DOHH2 (cell line): ENCODE measurements around the gene DSP.
A peak's percentile ranks its signal among the peaks of the same experiment; 100 is the strongest.

Experiments used
- H3F3A ChIP-seq: fragments of 200-600 bp; sonication (generic), shearing (Covaris generic); 2 replicates; pipeline ENCODE4 v1.6.0; 2016; ENCODE audit warnings: antibody characterized with exemption, mild to moderate bottlenecking; ENCODE audit not compliant: control insufficient read depth, insufficient read depth
- H3K27ac ChIP-seq: fragments of 200-600 bp; sonication (generic); 2 replicates; pipeline ENCODE4 v1.5.1; 2014; ENCODE audit warnings: low read depth, mild to moderate bottlenecking, low read length, moderate library complexity
- H3K27me3 ChIP-seq: fragments of 200-600 bp; sonication (generic); 2 replicates; pipeline ENCODE4 v1.6.1; 2014; ENCODE audit warnings: mild to moderate bottlenecking, low read length, mixed read lengths; ENCODE audit not compliant: control insufficient read depth
- H3K36me3 ChIP-seq: fragments of 200-600 bp; sonication (generic); 2 replicates; pipeline ENCODE4 v1.6.1; 2014; ENCODE audit warnings: mild to moderate bottlenecking, low read length, moderate library complexity, mixed read lengths; ENCODE audit not compliant: control insufficient read depth
- H3K4me1 ChIP-seq: fragments of 200-600 bp; sonication (generic); 2 replicates; pipeline ENCODE4 v1.6.1; 2014; ENCODE audit warnings: mild to moderate bottlenecking, low read length, mixed read lengths; ENCODE audit not compliant: control insufficient read depth
- H3K4me2 ChIP-seq: fragments of 200-600 bp; sonication (generic); 2 replicates; pipeline ENCODE4 v1.6.0; 2014; ENCODE audit warnings: mild to moderate bottlenecking, low read length, moderate library complexity
- H3K4me3 ChIP-seq: fragments of 200-600 bp; sonication (generic); 2 replicates; pipeline ENCODE4 v1.5.1; 2014; ENCODE audit warnings: mild to moderate bottlenecking, low read length, mixed read lengths
- H3K79me2 ChIP-seq: fragments of 200-600 bp; sonication (generic); 2 replicates; pipeline ENCODE4 v1.6.1; 2014; ENCODE audit warnings: mild to moderate bottlenecking, low read length, mixed read lengths; ENCODE audit not compliant: control insufficient read depth
- H3K9me2 ChIP-seq: fragments of 200-600 bp; sonication (generic); replicated peaks from 2 replicates; pipeline ENCODE4 v1.6.1; 2014; ENCODE audit warnings: mild to moderate bottlenecking, low read length, mixed read lengths; ENCODE audit not compliant: control insufficient read depth
- H3K9me3 ChIP-seq: fragments of 200-600 bp; sonication (generic); 2 replicates; pipeline ENCODE4 v1.6.1; 2014; ENCODE audit warnings: antibody characterized with exemption, low read length, mixed read lengths; ENCODE audit not compliant: control insufficient read depth, insufficient read depth
- H4K20me1 ChIP-seq: fragments of 200-600 bp; sonication (generic); 2 replicates; pipeline ENCODE4 v1.6.0; 2014; ENCODE audit warnings: low read depth, mild to moderate bottlenecking, antibody characterized with exemption, low read length, moderate library complexity; ENCODE audit not compliant: control insufficient read depth, insufficient read depth
- EZH2phosphoT487 ChIP-seq: fragments of 200-600 bp; sonication (generic); IDR thresholded peaks from 2 replicates; pipeline ENCODE4 v1.6.1; 2017; ENCODE audit warnings: borderline replicate concordance, mild to moderate bottlenecking, antibody characterized with exemption, low read length, moderate library complexity, mixed read lengths
- TF ChIP-seq, protein P1 (sequence below): fragments of 200-600 bp; sonication (generic); IDR thresholded peaks from one replicate; pipeline ENCODE4 v1.5.1; 2014; ENCODE audit warnings: antibody characterized with exemption, mild to moderate bottlenecking, low read depth, low read length; ENCODE audit not compliant: poor library complexity, severe bottlenecking

DSP gene

GRCh38 chr6:7590918-7591302 is 49.4 kb downstream of the DSP start:
- Histone ChIP-seq H3K9me2 (no peaks in the 10 kb centered on the region), H3K27ac (no peak overlapping the region)

DNA sequence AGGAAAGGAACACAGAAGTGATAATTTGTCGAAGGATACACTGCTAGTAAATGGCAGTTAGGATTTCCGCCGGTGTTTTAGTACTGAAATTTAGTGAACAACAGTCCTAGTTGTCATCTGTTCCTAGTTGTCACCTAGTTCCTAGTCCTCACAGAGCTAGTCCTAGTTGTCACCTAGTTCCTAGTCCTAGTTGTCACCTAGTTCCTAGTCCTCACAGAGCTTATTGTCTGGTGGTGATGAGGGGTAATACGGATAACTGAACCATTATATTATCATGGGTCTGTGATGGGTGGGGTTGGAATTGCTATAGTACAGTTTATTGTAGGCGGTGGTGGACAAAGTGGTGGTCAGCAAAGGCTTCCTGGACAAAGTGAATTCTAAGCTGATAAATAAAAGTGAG is 50.3 kb downstream of the DSP start:
- TF ChIP-seq EZH2phosphoT487 = no peak
- TF ChIP-seq, protein P1, sequence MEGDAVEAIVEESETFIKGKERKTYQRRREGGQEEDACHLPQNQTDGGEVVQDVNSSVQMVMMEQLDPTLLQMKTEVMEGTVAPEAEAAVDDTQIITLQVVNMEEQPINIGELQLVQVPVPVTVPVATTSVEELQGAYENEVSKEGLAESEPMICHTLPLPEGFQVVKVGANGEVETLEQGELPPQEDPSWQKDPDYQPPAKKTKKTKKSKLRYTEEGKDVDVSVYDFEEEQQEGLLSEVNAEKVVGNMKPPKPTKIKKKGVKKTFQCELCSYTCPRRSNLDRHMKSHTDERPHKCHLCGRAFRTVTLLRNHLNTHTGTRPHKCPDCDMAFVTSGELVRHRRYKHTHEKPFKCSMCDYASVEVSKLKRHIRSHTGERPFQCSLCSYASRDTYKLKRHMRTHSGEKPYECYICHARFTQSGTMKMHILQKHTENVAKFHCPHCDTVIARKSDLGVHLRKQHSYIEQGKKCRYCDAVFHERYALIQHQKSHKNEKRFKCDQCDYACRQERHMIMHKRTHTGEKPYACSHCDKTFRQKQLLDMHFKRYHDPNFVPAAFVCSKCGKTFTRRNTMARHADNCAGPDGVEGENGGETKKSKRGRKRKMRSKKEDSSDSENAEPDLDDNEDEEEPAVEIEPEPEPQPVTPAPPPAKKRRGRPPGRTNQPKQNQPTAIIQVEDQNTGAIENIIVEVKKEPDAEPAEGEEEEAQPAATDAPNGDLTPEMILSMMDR = no peak

More at GRCh38 chr6:7590918-7591302, 49.4 kb downstream of the DSP start:
- Histone ChIP-seq H3K4me3 (peak overlapping the region; percentile 86), H3K36me3 (peaks cover 36% of the 10 kb centered on the region), H3F3A (no peaks in the 10 kb centered on the region), H4K20me1 (peaks cover 16% of the 10 kb centered on the region), H3K9me3 (no peaks in the 10 kb centered on the region), H3K4me1 (peaks cover 22% of the 10 kb centered on the region), H3K27me3 (no peaks in the 10 kb centered on the region), H3K79me2 (peaks cover 43% of the 10 kb centered on the region), H3K4me2 (peak overlapping the region; percentile 97)
- no peak for TF ChIP-seq EZH2phosphoT487
- TF ChIP-seq, protein P1 = no peak

GRCh38 chr6:7593229-7593628 is 51.8 kb downstream of the DSP start:
- Histone ChIP-seq H3K9me2 (no peaks in the 10 kb centered on the region), H4K20me1 (peaks cover 16% of the 10 kb centered on the region), H3K9me3 (no peaks in the 10 kb centered on the region), H3K4me1 (peaks cover 22% of the 10 kb centered on the region), H3K36me3 (peaks cover 57% of the 10 kb centered on the region), H3K4me3 (no peak overlapping the region), H3K79me2 (peaks cover 43% of the 10 kb centered on the region), H3K4me2 (no peak overlapping the region), H3K27me3 (no peaks in the 10 kb centered on the region), H3K27ac (no peak overlapping the region), H3F3A (no peaks in the 10 kb centered on the region)
- no peak for TF ChIP-seq EZH2phosphoT487

More for the DNA sequence above, 50.3 kb downstream of the DSP start:
- H3F3A ChIP-seq = no peaks in the 10 kb centered on the region
- H3K27me3 ChIP-seq = no peaks in the 10 kb centered on the region
- H3K9me3 ChIP-seq = no peaks in the 10 kb centered on the region
- peak overlapping the region; percentile 86 for H3K4me3 ChIP-seq
- H3K4me2 ChIP-seq = peak overlapping the region; percentile 97
- H4K20me1 ChIP-seq = peaks cover 16% of the 10 kb centered on the region
- H3K36me3 ChIP-seq = peaks cover 44% of the 10 kb centered on the region
- no peak overlapping the region for H3K27ac ChIP-seq
- H3K79me2 ChIP-seq = peaks cover 43% of the 10 kb centered on the region
- peaks cover 22% of the 10 kb centered on the region for H3K4me1 ChIP-seq
- H3K9me2 ChIP-seq = no peaks in the 10 kb centered on the region

GRCh38 chr6:7594579-7595125 is 53.2 kb downstream of the DSP start:
- Histone ChIP-seq H3K9me2 (no peaks in the 10 kb centered on the region), H3F3A (no peaks in the 10 kb centered on the region; the same call in 1 of the 2 replicates), H3K4me3 (no peak overlapping the region), H3K79me2 (peaks cover 38% of the 10 kb centered on the region), H3K27me3 (no peaks in the 10 kb centered on the region), H3K27ac (no peak overlapping the region), H3K36me3 (peaks cover 70% of the 10 kb centered on the region), H3K9me3 (no peaks in the 10 kb centered on the region), H3K4me2 (no peak overlapping the region), H4K20me1 (peaks cover 16% of the 10 kb centered on the region), H3K4me1 (peaks cover 16% of the 10 kb centered on the region)
- TF ChIP-seq EZH2phosphoT487 = no peak
- TF ChIP-seq, protein P1 = no peak
